Superior temporal gyrus (tissue), 1 donor: ENCODE data around the gene DIP2C.
"Not testable (repeated sequence)": the region's sequence is repeated elsewhere in the genome, so short reads cannot be mapped to it uniquely, and the experiment has no call there.

Source experiments
- DNase-seq: peaks from one replicate; pipeline ENCODE4 v3.0.0-alpha.2; 2016; ENCODE audit errors: extremely low spot score

DIP2C gene

GRCh38 chr10:451856-452255 is 237.6 kb downstream of the DIP2C start:
- no peak for DNase-seq

- DNase-seq: no peak
Measured at GRCh38 chr10:451021-451471, 238.4 kb downstream of the DIP2C start.

- no peak for DNase-seq
Measured at GRCh38 chr10:450463-450862, 239.0 kb downstream of the DIP2C start.

GRCh38 chr10:449331-449730 is 240.1 kb downstream of the DIP2C start:
- DNase-seq: not testable (repeated sequence)

- DNase-seq: no peak
Measured at GRCh38 chr10:443459-443858, 246.0 kb downstream of the DIP2C start.

GRCh38 chr10:442209-442608 is 247.3 kb downstream of the DIP2C start:
- no peak for DNase-seq

GRCh38 chr10:441659-442058 is 247.8 kb downstream of the DIP2C start:
- no peak for DNase-seq

GRCh38 chr10:440127-440526 is 249.3 kb downstream of the DIP2C start:
- no peak for DNase-seq

GRCh38 chr10:437698-438490 is 251.6 kb downstream of the DIP2C start:
- DNase-seq: no peak

- DNase-seq: no peak
Measured at GRCh38 chr10:436911-437665, 252.4 kb downstream of the DIP2C start.

- no peak for DNase-seq
Measured at GRCh38 chr10:436013-436697, 253.3 kb downstream of the DIP2C start.

GRCh38 chr10:435397-435796 is 254.1 kb downstream of the DIP2C start:
- DNase-seq: no peak

- peak; percentile 41 for DNase-seq
Measured at GRCh38 chr10:429696-430095, 259.8 kb downstream of the DIP2C start.

GRCh38 chr10:427761-428519 is 261.5 kb downstream of the DIP2C start:
- no peak for DNase-seq

- not testable (repeated sequence) for DNase-seq
Measured at GRCh38 chr10:425365-425764, 264.1 kb downstream of the DIP2C start.

GRCh38 chr10:424724-425123 is 264.7 kb downstream of the DIP2C start:
- not testable (repeated sequence) for DNase-seq

GRCh38 chr10:423178-423577 is 266.3 kb downstream of the DIP2C start:
- no peak for DNase-seq

GRCh38 chr10:422675-423074 is 266.8 kb downstream of the DIP2C start:
- no peak for DNase-seq

- DNase-seq: no peak
Measured at GRCh38 chr10:422241-422640, 267.2 kb downstream of the DIP2C start.

- no peak for DNase-seq
Measured at GRCh38 chr10:421170-421569, 268.3 kb downstream of the DIP2C start.
